ENCODE data around the gene ZSCAN21. TPM values are rescaled to one million over a fixed set of nuclear protein-coding genes. Genes with fewer than 3 reads are reported as not detected.

The ZSCAN21 gene
- total RNA-seq, 1 donor: 11.7 TPM

- no peak overlapping the region for H3K4me3 ChIP-seq (ENCODE audit: low read depth, low read length)
- DNase-seq (ENCODE audit: low read depth): no peak
- no peak for TF ChIP-seq CTCF (IDR thresholded peaks at IDR 0.05; ENCODE audit: insufficient read depth, low read depth, low read length)
These were observed 56.0 kb downstream of the ZSCAN21 start for GRCh38 chr7:100105534-100105933.

- no peak for TF ChIP-seq CTCF (IDR thresholded peaks at IDR 0.05; ENCODE audit: insufficient read depth, low read depth, low read length)
- DNase-seq (ENCODE audit: low read depth): no peak
- H3K4me3 ChIP-seq (ENCODE audit: low read depth, low read length): no peak overlapping the region
These were observed 57.1 kb downstream of the ZSCAN21 start for GRCh38 chr7:100106633-100107032.

GRCh38 chr7:100107125-100107737 is 57.7 kb downstream of the ZSCAN21 start:
- no peak for TF ChIP-seq CTCF (IDR thresholded peaks at IDR 0.05; ENCODE audit: insufficient read depth, low read depth, low read length)
- DNase-seq (ENCODE audit: low read depth): no peak
- no peak overlapping the region for H3K4me3 ChIP-seq (ENCODE audit: low read depth, low read length)

- no peak overlapping the region for H3K4me3 ChIP-seq (ENCODE audit: low read depth, low read length)
- TF ChIP-seq CTCF (IDR thresholded peaks at IDR 0.05; ENCODE audit: insufficient read depth, low read depth, low read length): no peak
- no peak for DNase-seq (ENCODE audit: low read depth)
These were observed 58.3 kb downstream of the ZSCAN21 start for GRCh38 chr7:100107890-100108289.

- no peak for DNase-seq (ENCODE audit: low read depth)
- H3K4me3 ChIP-seq (ENCODE audit: low read depth, low read length): no peak overlapping the region
- TF ChIP-seq CTCF (IDR thresholded peaks at IDR 0.05; ENCODE audit: insufficient read depth, low read depth, low read length): peak; percentile 5
These were observed 60.1 kb downstream of the ZSCAN21 start for GRCh38 chr7:100109521-100110163.

GRCh38 chr7:100111156-100111555 is 61.6 kb downstream of the ZSCAN21 start:
- DNase-seq (ENCODE audit: low read depth): no peak
- TF ChIP-seq CTCF (IDR thresholded peaks at IDR 0.05; ENCODE audit: insufficient read depth, low read depth, low read length): no peak
- H3K4me3 ChIP-seq (ENCODE audit: low read depth, low read length): no peak overlapping the region

All from fibroblast of villous mesenchyme (primary cell).